Kidney (tissue), 14 donors: ENCODE measurements around the gene RXRG. TPM values are rescaled to one million over a fixed set of nuclear protein-coding genes. Genes with fewer than 3 reads are reported as not detected.
A peak's percentile ranks its signal among the peaks of the same experiment; 100 is the strongest.

Experiments used
- DNase-seq, 5 donors: peaks; one replicate each; pipeline ENCODE4 v3.0.0-alpha.2; 2013 to 2020
- FAIRE-seq: peaks from 2 replicates; lab custom pipeline; 2012; peaks lifted over from hg19 to GRCh38; lab: Jason Lieb, UNC
- H3K27ac ChIP-seq, 2 donors: one replicate each; pipeline ENCODE4 v1.7.0; 2013; ENCODE audit warnings: low read depth in 2 of 2, low read length in 2 of 2, inconsistent platforms in 1 of 2
- H3K27me3 ChIP-seq: one replicate; pipeline ENCODE4 v1.7.1; 2013; ENCODE audit warnings: low read length, inconsistent platforms; ENCODE audit not compliant: control insufficient read depth, insufficient read depth
- H3K36me3 ChIP-seq, 3 donors: one replicate each; pipeline versions ENCODE4 v1.7.0 to v1.7.1; 2013; ENCODE audit warnings: low read length in 3 of 3, control low read depth in 1 of 3, inconsistent platforms in 1 of 3; ENCODE audit not compliant: insufficient read depth in 3 of 3, control insufficient read depth in 2 of 3
- H3K4me1 ChIP-seq, 3 donors: one replicate each; pipeline versions ENCODE4 v1.7.0 to v1.7.1; 2013; ENCODE audit warnings: low read length in 3 of 3, inconsistent platforms in 1 of 3, low read depth in 1 of 3; ENCODE audit not compliant: control insufficient read depth in 2 of 3, insufficient read depth in 2 of 3
- H3K4me3 ChIP-seq, 3 donors: one replicate each; pipeline versions ENCODE4 v1.7.0 to v1.8.1; 2013; ENCODE audit warnings: low read length in 3 of 3, control low read depth in 1 of 3, inconsistent platforms in 1 of 3
- H3K9ac ChIP-seq, 3 donors: one replicate each; pipeline versions ENCODE4 v1.7.0 to v1.7.1; 2013; ENCODE audit warnings: low read length in 3 of 3, control low read depth in 1 of 3, inconsistent platforms in 1 of 3
- H3K9me3 ChIP-seq, 3 donors: one replicate each; pipeline versions ENCODE4 v1.7.0 to v1.7.1; 2013; ENCODE audit warnings: low read length in 3 of 3, control low read depth in 1 of 3, inconsistent platforms in 1 of 3; ENCODE audit not compliant: control insufficient read depth in 2 of 3, insufficient read depth in 1 of 3
- CTCF ChIP-seq: IDR thresholded peaks from 3 replicates; pipeline ENCODE4 v1.5.1; 2012; ENCODE audit warnings: mild to moderate bottlenecking, moderate library complexity, borderline replicate concordance; ENCODE audit not compliant: insufficient read depth; ENCODE audit errors: extremely low read depth
- intact Hi-C: fragments of 100-400 bp; cut with DNase I; formaldehyde crosslinking; loops from one replicate; pipeline ENCODE4 v1.11.1; 2022
- polyA plus RNA-seq: library from polyadenylated mRNA; stranded (reverse); fragments of 350-450 nt; fragmentation: Illumina TruSeq; extraction: RNeasy Lipid Tissue Mini Kit (QIAGEN cat#74804); gene quantifications from one replicate; pipeline ENCODE4 v1.2.3, GENCODE V29; 2014; ENCODE audit warnings: low read depth, low replicate concordance; ENCODE audit not compliant: insufficient read depth
- total RNA-seq: library from RNA; stranded (reverse); fragmentation: NEBNext Ultra II Directional; extraction: Animal tissue kit (Norgen Biotek cat#: 25700); gene quantifications from one replicate; pipeline ENCODE4 v1.2.1, GENCODE V29; 2021
- donor health status: control.
- donor health status: control.
- donor health status: control.
- donor health status: control.
- donor health status: control.
- donor health status: DM: yes; HTN: yes; CAD: no.
- donor health status: Normal renal cell carcinoma (clear cell type).

Gene RXRG
- total and polyA plus RNA-seq, 2 donors from 2014 or later = 0.39 to 0.44 TPM

- DNase-seq = peak in 3 of 5 donors; percentile 18 to 40 (median 35)
- Histone ChIP-seq H3K36me3 (no peaks in the 10 kb centered on the region), H3K4me3 (no peak overlapping the region), H3K9me3 (no peaks in the 10 kb centered on the region), H3K27ac (no peak overlapping the region), H3K4me1 (peaks cover 0 to 8% (median 0%) of the 10 kb centered on the region in 3 donors), H3K9ac (no peak overlapping the region), H3K27me3 (peaks cover 53% of the 10 kb centered on the region)
- no peak for FAIRE-seq
- no peak for TF ChIP-seq CTCF
- intact Hi-C loops = no loop called here
Observed at GRCh38 chr1:165356876-165357275, 88.0 kb downstream of the RXRG start.

- FAIRE-seq (no peak), DNase-seq (peak; percentile 33 to 70 (median 51))
- no peak for TF ChIP-seq CTCF
- H3K27me3 ChIP-seq = peaks cover 57% of the 10 kb centered on the region
- no peak within 1 kb of the TSS for H3K27ac ChIP-seq
- peaks cover 0 to 8% (median 0%) of the 10 kb centered on the region in 3 donors for H3K4me1 ChIP-seq
- no peaks in the 10 kb centered on the region for H3K9me3 ChIP-seq
- H3K9ac ChIP-seq = no peak within 1 kb of the TSS
- intact Hi-C loops = no loop called here
- no peaks in the 10 kb centered on the region for H3K36me3 ChIP-seq
- H3K4me3 ChIP-seq = no peak within 1 kb of the TSS
Observed at GRCh38 chr1:165355977-165356811, 88.7 kb downstream of the RXRG start, which contains the start of gene LMX1A. TSS of gene LMX1A (minus strand) at chr1:165356715. CDS start at chr1:165355559, 1,156 bp downstream.

GRCh38 chr1:165355139-165355976 is 89.6 kb downstream of the RXRG start:
- intact Hi-C loops = no loop called here
- Histone ChIP-seq H3K4me3 (no peak overlapping the region), H3K36me3 (no peaks in the 10 kb centered on the region), H3K9me3 (no peaks in the 10 kb centered on the region), H3K4me1 (peaks cover 0 to 8% (median 0%) of the 10 kb centered on the region in 3 donors), H3K27me3 (peaks cover 61% of the 10 kb centered on the region), H3K9ac (no peak overlapping the region), H3K27ac (no peak overlapping the region)
- no peak for TF ChIP-seq CTCF
- FAIRE-seq = no peak
- peak in 4 of 5 donors; percentile 17 to 78 (median 24) for DNase-seq
